K562 (cell line): ENCODE results near the gene HLA-DPA1.

Source experiments
- GABPA ChIP-seq: fragments of 200-800 bp; sonication (Bioruptor generic); conservative IDR thresholded peaks from 2 replicates; pipeline ENCODE4 v1.6.1; 2016; ENCODE audit warnings: low read depth, missing genetic modification characterization, missing compliant biosample characterization
- JUNB ChIP-seq: fragments of 450-650 bp; formaldehyde crosslinking; conservative IDR thresholded peaks from 2 replicates; pipeline ENCODE4 v1.4.0; 2020; ENCODE audit warnings: mild to moderate bottlenecking
- NFRKB ChIP-seq: fragments of 450-650 bp; IDR thresholded peaks from 2 replicates; pipeline ENCODE4 v1.6.1; 2016; ENCODE audit warnings: low read depth
- SREBF1 ChIP-seq: fragments of 150-350 bp; IDR thresholded peaks from 2 replicates; pipeline ENCODE4 v1.6.1; 2014; ENCODE audit warnings: antibody characterized with exemption, low read depth, low read length, borderline replicate concordance
- WHSC1 ChIP-seq: IDR thresholded peaks from one replicate; pipeline ENCODE4 v1.6.1; 2012; ENCODE audit warnings: low read length, control low read depth, inconsistent platforms
- ZNF280B ChIP-seq: fragments of 250-450 bp; sonication (Bioruptor Pico); IDR thresholded peaks from 2 replicates; pipeline ENCODE4 v1.5.1; 2021; ENCODE audit warnings: mild to moderate bottlenecking

- no peak for TF ChIP-seq NFRKB
- TF ChIP-seq GABPA = no peak
- TF ChIP-seq WHSC1 = no peak
- no peak for TF ChIP-seq SREBF1
- no peak for TF ChIP-seq ZNF280B (CRISPR knock-in tag)
- TF ChIP-seq JUNB (CRISPR knock-in tag) = no peak
Measured at GRCh38 chr6:33123181-33123580, 49.7 kb upstream of the HLA-DPA1 start.
